ENCODE results near the gene GLA.

GLA gene

GRCh38 chrX:101395789-101396188 is 11.9 kb downstream of the GLA start:
- no peak for DNase-seq

GRCh38 chrX:101394372-101394771 is 13.4 kb downstream of the GLA start:
- DNase-seq = no peak

GRCh38 chrX:101393530-101394305 is 14.0 kb downstream of the GLA start:
- no peak for DNase-seq

GRCh38 chrX:101391831-101392230 is 15.9 kb downstream of the GLA start:
- no peak for DNase-seq

GRCh38 chrX:101390664-101391525 is 16.8 kb downstream of the GLA start, which contains the start of gene RPL36A:
TSS of gene RPL36A (plus strand) at chrX:101391011. CDS start at chrX:101391044, 33 bp downstream.
- DNase-seq = peak; percentile 85

GRCh38 chrX:101388604-101389003 is 19.1 kb downstream of the GLA start:
- DNase-seq = no peak

- DNase-seq = no peak
Measured at GRCh38 chrX:101386542-101386885, 21.2 kb downstream of the GLA start.

- no peak for DNase-seq
Measured at GRCh38 chrX:101385795-101386541, 21.8 kb downstream of the GLA start, which contains the start of gene BTK. TSS of gene BTK (minus strand) at chrX:101386191. CDS start at chrX:101375284, 10,907 bp downstream.

- no peak for DNase-seq
Measured at GRCh38 chrX:101385026-101385684, 22.6 kb downstream of the GLA start.

- DNase-seq = no peak
Measured at GRCh38 chrX:101383679-101384205, 24.0 kb downstream of the GLA start.

- no peak for DNase-seq
Measured at GRCh38 chrX:101377547-101377946, 30.2 kb downstream of the GLA start.

- DNase-seq = no peak
Measured at GRCh38 chrX:101370888-101371504, 36.7 kb downstream of the GLA start.

GRCh38 chrX:101369687-101370086 is 38.0 kb downstream of the GLA start:
- DNase-seq = no peak

GRCh38 chrX:101368800-101369199 is 38.9 kb downstream of the GLA start:
- no peak for DNase-seq

- no peak for DNase-seq
Measured at GRCh38 chrX:101365301-101365795, 42.4 kb downstream of the GLA start.

GRCh38 chrX:101362757-101363156 is 45.0 kb downstream of the GLA start:
- DNase-seq = no peak

GRCh38 chrX:101362116-101362515 is 45.6 kb downstream of the GLA start:
- no peak for DNase-seq

- DNase-seq = no peak
Measured at GRCh38 chrX:101360390-101360789, 47.3 kb downstream of the GLA start.

GRCh38 chrX:101359966-101360365 is 47.8 kb downstream of the GLA start:
- no peak for DNase-seq

GRCh38 chrX:101357166-101357795 is 50.4 kb downstream of the GLA start:
- no peak for DNase-seq

- DNase-seq = no peak
Measured at GRCh38 chrX:101349193-101349562, 58.5 kb downstream of the GLA start.

All from DMS153 (cell line).